HG03342 (cell line): ENCODE results near the gene ADD1.
A peak's percentile ranks its signal among the peaks of the same experiment; 100 is the strongest.
"Not testable (repeated sequence)": the region's sequence is repeated elsewhere in the genome, so short reads cannot be mapped to it uniquely, and the experiment has no call there.

Experiments used
- ATAC-seq: cut with Tn5 transposase; IDR thresholded peaks from one replicate; pipeline ENCODE4 v1.9.1; 2021; ENCODE audit warnings: mild to moderate bottlenecking, moderate library complexity; ENCODE audit not compliant: unreplicated experiment

The ADD1 gene

DNA sequence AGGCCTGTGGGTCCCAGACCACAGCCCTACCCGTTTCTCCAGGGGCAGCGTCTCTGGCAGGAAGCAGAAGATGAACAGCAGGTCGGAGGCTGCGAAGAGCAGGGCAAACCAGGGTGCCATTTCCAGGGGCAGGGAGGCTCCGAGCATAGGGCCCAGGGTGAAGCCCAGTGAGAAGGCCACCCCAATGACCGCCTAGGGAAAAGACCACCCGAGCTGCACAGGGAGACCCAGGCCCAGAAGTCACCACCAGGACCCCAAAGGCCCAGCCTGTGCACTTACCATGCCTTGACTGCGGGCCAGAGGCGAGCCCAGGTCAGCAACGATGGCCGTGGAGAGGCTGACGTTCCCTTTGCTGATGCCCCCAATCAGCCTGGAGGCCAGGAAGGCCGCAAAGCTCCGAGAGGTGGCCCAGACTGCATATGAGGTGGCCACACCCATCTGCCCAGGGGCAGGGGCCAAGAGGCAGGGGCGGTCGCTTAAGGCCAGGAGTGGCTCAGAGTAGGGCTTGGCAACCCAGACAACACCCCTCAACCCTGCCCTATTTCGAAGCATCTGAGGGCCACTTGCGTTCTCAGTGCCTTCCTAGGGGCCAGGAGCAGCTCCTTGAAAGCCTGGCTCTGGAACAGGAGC lies 88.8 kb downstream of the ADD1 start:
- ATAC-seq = no peak

GRCh38 chr4:2932951-2933565 lies 89.4 kb downstream of the ADD1 start:
- ATAC-seq = no peak

GRCh38 chr4:2933566-2934076 lies 90.0 kb downstream of the ADD1 start:
- no peak for ATAC-seq

DNA sequence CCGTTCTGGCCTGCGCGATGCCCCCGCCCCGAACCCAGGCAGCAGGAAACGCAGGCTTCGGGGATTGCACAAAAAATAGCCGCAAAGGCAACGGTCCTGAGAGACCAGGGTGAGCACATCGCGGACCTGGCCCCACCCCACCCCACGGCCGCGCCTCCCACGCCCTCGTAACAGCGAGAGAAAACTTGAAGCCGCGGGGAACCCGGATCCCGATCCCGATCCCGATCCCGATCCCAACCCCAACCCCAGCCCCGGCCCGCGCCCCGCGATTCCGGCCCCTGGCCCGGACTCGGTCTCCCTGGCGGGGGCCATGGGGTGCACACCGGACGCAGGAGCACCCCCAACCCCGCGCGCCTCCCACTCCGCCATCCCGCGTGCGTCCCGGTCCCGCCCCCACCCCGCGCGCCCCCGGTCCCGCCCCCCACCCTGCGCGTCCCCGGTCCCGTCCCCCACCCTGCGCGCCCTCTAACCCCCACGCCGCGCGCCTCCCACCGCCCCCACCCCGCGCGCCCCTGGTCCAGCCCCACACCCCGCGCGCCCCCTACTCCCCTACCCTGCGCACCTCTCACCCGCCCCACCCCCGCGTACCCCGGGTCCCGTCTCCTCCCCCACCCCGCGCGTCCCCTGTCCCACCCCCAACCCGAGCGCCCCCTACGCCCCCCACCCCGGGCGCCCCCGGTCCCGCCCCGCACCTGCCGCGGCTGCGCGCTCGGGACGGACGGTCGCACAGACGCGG lies 90.6 kb downstream of the ADD1 start:
- no peak for ATAC-seq

DNA sequence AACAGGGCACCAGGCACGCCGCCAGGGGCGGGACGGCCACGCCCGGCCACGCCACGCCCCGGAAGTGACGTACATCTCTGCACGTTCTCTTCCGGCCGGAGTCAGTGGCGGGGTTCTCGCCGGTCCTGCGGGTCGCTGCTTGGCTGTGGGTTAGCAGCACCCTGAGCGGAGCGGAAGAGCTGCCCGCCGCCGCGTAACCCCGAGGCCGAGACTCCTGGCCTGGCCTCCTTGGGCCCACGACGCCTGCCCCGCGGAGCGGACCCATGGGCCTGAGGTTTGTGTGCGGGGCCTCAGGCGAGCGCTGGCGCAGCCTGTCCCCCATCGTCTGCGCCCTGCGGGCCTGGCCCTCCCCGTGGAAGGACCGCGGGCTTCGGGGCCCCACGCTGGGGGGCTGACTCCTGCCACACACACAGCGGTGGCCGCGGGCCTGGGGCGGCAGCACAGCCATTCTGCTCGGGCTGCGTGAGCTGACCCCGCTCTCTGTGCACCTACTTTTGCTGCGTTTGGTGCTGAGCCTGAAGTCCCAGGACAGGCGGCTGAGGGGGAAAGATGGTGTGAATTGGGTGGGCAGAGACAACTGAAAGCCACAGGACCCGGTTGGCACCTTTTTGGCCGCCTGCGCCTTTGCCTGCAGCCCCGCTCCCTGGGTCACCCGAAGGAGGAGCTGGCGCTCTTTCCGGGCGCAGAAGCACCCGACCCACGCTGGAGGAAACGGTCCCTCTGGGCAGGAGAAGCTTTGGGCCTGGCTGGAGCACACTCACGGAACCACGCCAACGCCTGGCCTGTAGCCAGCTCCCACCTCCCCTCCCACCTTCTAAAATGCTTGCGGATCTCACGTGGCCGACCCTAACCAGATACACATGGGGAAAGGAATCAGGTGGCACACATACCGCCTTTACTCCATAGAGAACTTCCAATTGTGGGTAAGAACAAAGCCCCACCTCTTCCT lies 91.4 kb downstream of the ADD1 start:
- peak; percentile 34 for ATAC-seq

DNA sequence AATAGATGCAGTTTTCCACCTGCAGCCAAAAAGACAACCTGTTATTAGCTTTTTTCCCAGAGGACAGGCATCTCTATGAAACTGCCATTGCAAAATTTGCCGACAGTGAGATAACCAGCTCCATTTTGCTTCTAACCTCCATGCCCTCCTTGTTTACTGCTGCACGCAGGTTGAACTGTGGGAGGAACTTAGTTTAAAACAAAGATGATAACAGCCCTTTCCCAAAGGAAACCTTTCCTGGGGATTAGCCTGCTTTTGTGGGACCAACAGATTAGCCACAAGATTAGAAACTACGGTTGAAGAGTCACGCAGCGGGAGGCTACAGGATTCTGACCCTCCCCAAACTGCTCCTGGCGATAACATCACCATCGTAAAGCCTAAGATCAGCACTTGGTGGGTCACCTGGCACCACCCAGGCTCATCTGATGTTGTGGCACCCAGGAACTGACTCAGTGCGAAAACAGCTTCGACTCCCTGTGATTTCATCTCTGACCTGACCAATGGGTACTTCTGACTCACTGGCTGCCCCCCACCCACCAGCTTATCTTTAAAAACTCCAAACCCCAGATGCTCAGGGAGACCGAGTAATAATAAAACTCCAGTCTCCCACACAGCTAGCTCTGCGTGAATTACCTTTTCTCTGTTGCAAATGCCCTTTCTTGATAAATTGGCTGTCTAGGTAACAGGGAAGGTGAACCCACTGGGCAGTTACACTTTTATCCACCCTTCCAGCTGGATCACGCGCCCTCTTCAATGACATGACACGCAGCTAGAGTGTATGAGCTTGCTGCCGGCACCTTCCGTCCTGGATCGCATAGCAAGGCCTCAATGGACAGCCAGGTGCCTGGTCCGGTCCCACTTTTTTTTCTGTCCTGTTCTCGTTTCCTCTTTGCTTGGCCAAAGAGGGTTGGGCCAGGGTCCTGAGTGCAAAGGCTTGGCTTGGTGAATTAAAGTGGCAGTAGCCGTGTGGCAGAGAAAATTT lies 92.4 kb downstream of the ADD1 start:
- ATAC-seq = no peak

GRCh38 chr4:2936773-2937145 lies 93.1 kb downstream of the ADD1 start:
- peak; percentile 33 for ATAC-seq

DNA sequence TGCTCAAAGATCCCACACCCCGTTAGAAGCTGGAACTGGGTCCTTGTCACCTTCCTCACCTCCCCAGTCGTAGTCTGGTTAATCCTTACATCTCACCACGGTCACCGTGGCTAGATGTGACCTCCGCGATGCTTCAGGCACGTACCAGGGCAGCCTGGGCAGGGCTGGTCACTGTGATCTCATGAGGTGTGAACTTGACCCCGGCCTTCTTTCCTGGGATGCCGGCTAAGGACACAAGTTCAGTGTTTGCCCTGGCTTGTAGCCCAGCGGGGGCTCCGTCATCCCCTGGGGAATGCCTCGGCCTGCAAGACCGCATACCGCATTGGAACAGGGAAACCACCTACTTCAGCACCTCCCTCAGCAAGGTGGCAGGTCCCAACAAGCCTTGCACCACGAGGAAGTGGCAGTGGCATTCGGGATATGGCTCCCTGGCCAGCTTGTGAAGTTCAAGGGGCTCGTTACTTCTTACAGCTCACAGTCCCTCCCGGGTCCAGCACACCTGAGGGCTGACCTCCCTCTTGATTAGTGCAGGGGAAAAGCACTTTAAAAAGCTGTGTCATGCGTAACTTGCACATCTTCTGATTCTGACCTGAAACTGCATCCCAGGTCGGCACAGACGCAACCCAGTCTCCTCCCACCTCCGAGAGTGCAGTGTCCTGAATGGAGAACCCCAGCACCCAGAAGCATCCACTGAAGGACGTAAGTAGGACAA lies 93.7 kb downstream of the ADD1 start:
- no peak for ATAC-seq

- no peak for ATAC-seq
Observed at GRCh38 chr4:2937986-2938385, 94.3 kb downstream of the ADD1 start.

DNA sequence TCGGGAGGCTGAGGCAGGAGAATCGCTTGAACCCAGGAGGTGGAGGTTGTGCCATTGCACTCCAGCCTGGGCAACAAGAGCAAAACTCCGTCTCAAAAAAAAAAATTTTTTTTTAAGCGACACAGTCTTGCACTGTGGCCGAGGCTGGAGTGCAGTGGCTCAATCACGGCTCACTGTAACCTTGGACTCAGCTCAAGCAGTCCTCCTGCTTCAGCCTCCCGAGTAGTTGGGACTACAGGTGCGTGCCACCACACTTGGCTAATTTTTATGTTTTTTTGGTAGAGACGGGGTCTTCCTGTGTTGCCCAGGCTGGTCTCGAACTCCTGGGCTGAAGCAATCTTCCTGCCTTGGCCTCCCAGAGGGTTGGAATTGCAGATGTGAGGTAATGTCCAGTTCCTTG lies 94.8 kb downstream of the ADD1 start:
- ATAC-seq = not testable (repeated sequence)

DNA sequence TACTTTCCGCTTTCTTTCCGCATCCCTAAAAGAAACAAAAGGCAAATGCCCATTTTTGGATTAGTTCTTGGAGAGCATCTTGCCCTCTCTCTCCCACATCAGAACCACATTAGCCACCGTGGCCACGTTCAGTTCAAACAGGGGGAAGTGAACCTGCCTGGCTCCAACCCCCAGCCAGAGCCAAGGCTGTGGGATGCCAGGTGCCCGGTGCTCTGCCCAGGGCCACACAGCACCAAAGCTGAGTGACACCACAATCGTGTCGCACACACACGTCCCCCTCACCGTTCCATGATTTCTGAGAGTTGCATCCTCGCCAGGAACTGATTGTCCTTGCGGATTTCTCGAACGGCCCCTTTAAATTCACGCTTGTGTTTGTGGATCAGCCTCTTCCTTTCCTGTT lies 95.3 kb downstream of the ADD1 start:
- ATAC-seq = no peak

- no peak for ATAC-seq
Observed at GRCh38 chr4:2939383-2940243, 96.0 kb downstream of the ADD1 start.

GRCh38 chr4:2940267-2941137 lies 96.9 kb downstream of the ADD1 start:
- no peak for ATAC-seq

DNA sequence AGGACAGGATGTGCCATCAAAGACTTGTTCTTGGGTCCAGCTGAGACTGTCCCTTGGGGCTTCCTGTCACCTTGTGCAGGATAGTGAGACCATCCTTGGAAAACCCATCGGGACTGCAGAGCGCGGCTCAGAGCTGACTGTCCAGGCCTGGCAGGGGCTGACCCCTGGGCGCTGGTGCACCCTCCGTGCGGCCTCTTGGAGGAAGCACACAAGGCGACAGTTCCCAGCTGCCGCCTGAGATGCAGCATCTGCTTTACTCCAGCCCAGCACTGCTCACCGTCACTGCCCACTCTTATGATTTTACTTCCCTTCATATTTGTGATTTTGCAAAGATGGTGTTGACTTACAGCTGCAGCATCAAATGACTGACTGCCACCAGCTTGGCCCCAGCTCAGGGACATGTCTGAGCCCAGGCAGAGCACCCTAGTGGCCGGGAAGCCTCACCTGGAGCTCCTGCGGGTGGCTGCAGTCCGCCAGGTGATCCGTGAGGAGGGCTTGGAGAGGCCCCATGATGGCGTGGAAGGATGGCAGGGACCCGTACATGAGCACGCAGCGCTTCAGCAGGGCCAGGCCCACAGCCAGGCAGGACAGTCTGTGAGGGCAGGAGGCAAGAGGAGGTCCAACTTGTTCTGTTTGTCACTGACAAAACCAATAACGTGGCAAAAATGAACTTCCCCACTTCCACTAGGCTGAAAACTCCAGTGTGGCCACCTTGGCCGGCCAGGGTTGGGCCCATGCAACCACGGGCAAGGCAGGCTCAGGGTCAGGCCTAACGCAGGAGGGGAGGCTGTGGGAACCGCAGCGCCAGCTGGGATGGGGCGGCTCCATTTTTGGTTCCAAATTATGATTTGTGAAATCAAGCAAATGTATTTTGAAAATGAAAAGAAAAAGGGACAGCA lies 97.7 kb downstream of the ADD1 start:
- no peak for ATAC-seq

GRCh38 chr4:2942037-2942531 lies 98.4 kb downstream of the ADD1 start:
- ATAC-seq = no peak
